Nephron progenitor cell (in vitro differentiated cells): ENCODE measurements around the gene AADAT.
A peak's percentile ranks its signal among the peaks of the same experiment; 100 is the strongest.

Experiments
- DNase-seq: peaks from one replicate; pipeline ENCODE4 v3.0.0; 2021
- H3K27ac Mint-ChIP-seq: 2 replicates; pipeline ENCODE4 v1.8.0; 2021; ENCODE audit warnings: mild to moderate bottlenecking, moderate library complexity, mixed read lengths
- H3K27me3 Mint-ChIP-seq: 2 replicates; pipeline ENCODE4 v1.8.0; 2021; ENCODE audit warnings: mild to moderate bottlenecking, low read depth, mixed read lengths; ENCODE audit not compliant: poor library complexity
- H3K36me3 Mint-ChIP-seq: 2 replicates; pipeline ENCODE4 v1.8.0; 2021; ENCODE audit warnings: low read depth, mixed read lengths
- H3K4me1 Mint-ChIP-seq: 2 replicates; pipeline ENCODE4 v1.8.0; 2021; ENCODE audit warnings: mixed read lengths
- H3K4me3 Mint-ChIP-seq: 2 replicates; pipeline ENCODE4 v1.8.0; 2021; ENCODE audit warnings: mild to moderate bottlenecking, moderate library complexity, mixed read lengths
- H3K9me3 Mint-ChIP-seq: 2 replicates; pipeline ENCODE4 v1.8.0; 2021; ENCODE audit warnings: mild to moderate bottlenecking, moderate library complexity, mixed read lengths
- TF ChIP-seq, protein P1 (sequence below): fragments of 200-600 bp; sonication (generic); IDR thresholded peaks from 2 replicates; pipeline ENCODE4 v1.5.0; 2021; ENCODE audit warnings: antibody characterized with exemption

AADAT gene

DNA sequence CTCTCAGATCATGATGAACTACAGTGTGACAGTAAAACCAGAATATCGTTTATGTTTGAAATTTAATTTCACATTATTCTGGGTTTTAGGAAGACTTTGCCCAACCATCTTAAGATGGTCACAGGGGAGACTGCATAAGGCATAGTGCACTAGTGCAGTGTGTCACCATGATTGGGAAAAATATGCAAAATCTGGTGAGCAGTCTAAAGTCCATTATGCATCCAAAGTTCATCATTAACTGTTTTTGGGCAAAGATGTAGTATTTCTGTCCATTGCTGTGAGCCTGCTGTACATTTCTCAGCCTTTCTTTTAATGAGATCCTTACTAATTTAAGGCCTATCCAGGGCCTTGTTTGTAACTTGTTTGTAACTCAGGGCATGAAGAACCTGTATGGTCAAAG lies 52.3 kb downstream of the AADAT start:
- TF ChIP-seq, protein P1, sequence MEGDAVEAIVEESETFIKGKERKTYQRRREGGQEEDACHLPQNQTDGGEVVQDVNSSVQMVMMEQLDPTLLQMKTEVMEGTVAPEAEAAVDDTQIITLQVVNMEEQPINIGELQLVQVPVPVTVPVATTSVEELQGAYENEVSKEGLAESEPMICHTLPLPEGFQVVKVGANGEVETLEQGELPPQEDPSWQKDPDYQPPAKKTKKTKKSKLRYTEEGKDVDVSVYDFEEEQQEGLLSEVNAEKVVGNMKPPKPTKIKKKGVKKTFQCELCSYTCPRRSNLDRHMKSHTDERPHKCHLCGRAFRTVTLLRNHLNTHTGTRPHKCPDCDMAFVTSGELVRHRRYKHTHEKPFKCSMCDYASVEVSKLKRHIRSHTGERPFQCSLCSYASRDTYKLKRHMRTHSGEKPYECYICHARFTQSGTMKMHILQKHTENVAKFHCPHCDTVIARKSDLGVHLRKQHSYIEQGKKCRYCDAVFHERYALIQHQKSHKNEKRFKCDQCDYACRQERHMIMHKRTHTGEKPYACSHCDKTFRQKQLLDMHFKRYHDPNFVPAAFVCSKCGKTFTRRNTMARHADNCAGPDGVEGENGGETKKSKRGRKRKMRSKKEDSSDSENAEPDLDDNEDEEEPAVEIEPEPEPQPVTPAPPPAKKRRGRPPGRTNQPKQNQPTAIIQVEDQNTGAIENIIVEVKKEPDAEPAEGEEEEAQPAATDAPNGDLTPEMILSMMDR: no peak

DNA sequence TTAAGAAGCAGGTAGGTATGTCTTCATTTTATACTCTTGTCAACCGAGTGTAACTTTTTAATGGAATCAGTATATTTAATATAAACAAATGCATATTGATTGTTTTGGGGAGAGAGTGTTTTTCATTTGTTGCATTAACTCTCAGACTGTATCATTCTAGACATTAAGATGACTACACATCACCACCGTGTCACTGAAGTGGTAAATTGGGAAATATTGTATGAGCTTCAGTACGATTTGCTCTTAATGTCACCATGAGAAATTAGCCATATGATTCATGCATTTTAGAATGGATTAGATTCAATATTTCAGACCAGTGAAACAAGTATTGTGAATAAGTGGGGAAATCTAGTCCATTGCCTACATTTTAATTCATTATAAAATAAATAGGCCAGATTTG lies 53.9 kb downstream of the AADAT start:
- DNase-seq: no peak
- H3K9me3 Mint-ChIP-seq: no peaks in the 10 kb centered on the region
- no peaks in the 10 kb centered on the region for H3K36me3 Mint-ChIP-seq
- no peak overlapping the region for H3K4me3 Mint-ChIP-seq
- TF ChIP-seq, protein P1: no peak
- peaks cover 10% of the 10 kb centered on the region for H3K27me3 Mint-ChIP-seq
- no peak overlapping the region for H3K27ac Mint-ChIP-seq
- no peaks in the 10 kb centered on the region for H3K4me1 Mint-ChIP-seq

More for the DNA sequence above, 52.3 kb downstream of the AADAT start:
- no peak for DNase-seq
- Mint-ChIP-seq H3K4me1 (no peaks in the 10 kb centered on the region), H3K27me3 (peaks cover 10% of the 10 kb centered on the region), H3K36me3 (no peaks in the 10 kb centered on the region), H3K9me3 (no peaks in the 10 kb centered on the region), H3K4me3 (no peak overlapping the region), H3K27ac (no peak overlapping the region)

DNA sequence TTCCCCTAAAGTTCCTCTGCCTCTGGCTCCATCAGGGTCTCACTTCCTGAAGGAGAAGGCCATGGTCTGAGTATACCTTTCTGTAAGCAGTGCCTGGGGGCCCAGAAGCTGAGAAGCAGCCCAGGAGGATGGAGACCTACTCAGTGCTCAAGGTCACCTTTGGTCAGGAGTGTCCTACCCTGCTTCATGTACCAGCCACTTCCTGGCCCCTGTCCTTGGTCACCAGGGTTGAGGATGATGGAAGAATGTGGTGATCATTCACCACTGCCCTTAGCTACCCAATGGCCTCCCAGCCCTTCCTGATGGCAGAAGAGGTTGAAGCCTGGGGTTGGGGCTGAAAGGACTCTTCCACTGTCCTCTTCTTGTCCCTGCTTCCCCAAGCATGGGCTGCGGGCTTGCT lies 54.5 kb downstream of the AADAT start:
- no peak for DNase-seq
- TF ChIP-seq, protein P1: no peak
- Mint-ChIP-seq H3K36me3 (no peaks in the 10 kb centered on the region), H3K4me3 (no peak overlapping the region), H3K27me3 (peaks cover 13% of the 10 kb centered on the region), H3K9me3 (no peaks in the 10 kb centered on the region), H3K4me1 (no peaks in the 10 kb centered on the region), H3K27ac (no peak overlapping the region)

DNA sequence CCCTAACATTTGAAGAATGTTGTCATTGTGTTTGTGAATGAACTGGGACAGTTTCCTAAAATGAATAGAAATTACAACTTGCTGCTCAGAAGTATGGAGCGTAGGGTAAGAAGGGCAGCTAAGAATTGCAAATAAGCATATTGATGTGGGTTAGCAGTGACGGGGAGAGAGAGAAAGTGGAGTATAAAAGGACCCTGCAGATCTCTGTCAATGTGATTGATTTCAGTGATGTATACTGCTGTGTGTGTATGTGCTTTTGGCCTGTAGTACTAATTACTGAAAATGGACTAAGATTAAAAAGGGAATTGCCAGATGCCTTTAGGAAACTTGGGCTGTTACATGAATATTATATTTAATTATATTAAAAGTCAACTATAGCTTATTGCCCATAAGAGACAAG lies 55.8 kb downstream of the AADAT start:
- H3K27me3 Mint-ChIP-seq: peaks cover 21% of the 10 kb centered on the region
- H3K36me3 Mint-ChIP-seq: no peaks in the 10 kb centered on the region
- no peaks in the 10 kb centered on the region for H3K4me1 Mint-ChIP-seq
- H3K9me3 Mint-ChIP-seq: no peaks in the 10 kb centered on the region
- TF ChIP-seq, protein P1: no peak
- no peak overlapping the region for H3K4me3 Mint-ChIP-seq
- no peak for DNase-seq
- H3K27ac Mint-ChIP-seq: no peak overlapping the region

DNA sequence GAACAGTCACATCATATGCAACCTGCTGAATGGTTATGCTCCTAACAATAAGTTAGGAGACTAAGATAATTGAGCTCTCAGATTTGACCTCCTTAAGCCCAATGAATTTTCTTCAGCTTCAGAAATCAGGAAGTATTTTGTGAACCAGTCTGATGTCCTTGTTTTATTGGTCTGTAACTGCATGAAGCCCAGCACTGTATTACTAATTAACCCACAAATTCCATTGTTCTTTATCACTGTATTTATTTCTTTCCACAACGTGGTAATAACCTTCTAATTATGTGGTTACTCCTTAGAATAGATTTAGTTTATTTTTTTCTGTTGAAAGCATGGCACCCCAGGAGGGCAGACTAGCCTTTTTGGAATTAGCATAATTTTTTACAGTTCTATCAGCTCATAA lies 59.6 kb downstream of the AADAT start:
- Mint-ChIP-seq H3K27ac (no peak overlapping the region), H3K9me3 (peaks cover 14% of the 10 kb centered on the region), H3K27me3 (peaks cover 41% of the 10 kb centered on the region), H3K4me3 (no peak overlapping the region), H3K4me1 (peaks cover 11% of the 10 kb centered on the region), H3K36me3 (no peaks in the 10 kb centered on the region)
- TF ChIP-seq, protein P1: no peak
- no peak for DNase-seq

DNA sequence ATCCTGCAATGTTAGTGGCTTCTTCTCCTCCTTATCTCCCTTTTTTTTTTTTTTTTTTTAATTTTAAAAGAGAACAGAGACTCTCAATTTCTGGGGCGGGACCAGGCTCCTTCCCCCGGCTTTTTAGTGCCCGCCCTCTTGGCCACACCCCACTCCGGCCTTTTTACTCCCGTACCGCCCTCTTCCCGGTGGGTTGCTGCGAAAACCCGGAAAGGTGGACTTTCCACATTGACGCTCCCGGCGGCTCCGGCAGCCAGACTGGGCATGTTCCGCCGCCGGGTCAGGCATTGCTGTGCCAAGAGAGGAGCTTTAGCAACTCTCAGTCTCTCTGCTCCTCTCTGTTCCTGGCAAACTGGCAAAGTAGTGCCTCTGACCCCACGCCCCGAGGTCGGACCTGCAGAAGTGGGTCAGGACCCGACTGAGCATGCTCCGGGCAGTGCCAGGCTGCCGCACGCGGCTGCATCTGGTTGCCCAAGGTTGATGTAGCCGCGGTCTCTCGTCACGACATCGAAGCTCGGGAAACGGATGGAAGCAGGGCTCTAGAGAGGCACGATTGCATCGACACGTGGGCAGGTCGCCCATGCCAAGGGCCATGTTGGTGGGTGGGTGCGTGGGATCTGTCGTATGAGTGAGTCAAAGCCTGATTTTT lies 62.5 kb downstream of the AADAT start:
- Mint-ChIP-seq H3K4me1 (peaks cover 11% of the 10 kb centered on the region), H3K36me3 (no peaks in the 10 kb centered on the region), H3K9me3 (peaks cover 19% of the 10 kb centered on the region), H3K27ac (no peak overlapping the region), H3K4me3 (peak overlapping the region; percentile 91), H3K27me3 (peaks cover 63% of the 10 kb centered on the region)
- TF ChIP-seq, protein P1: no peak
- DNase-seq: peak; percentile 97
